SK-N-DZ (cell line): ENCODE measurements around the gene ABCC3.

Experiments used
- DNase-seq: peaks from one replicate; pipeline ENCODE4 v3.0.0-alpha.2; 2015; ENCODE audit warnings: low spot score
- small RNA-seq, 2 experiments: library from RNA; depleted of rRNA; stranded (forward); fragments of <200 nt; gene quantifications; one replicate each; pipeline ENCODE3, GENCODE V24; 2014

The ABCC3 gene

DNA sequence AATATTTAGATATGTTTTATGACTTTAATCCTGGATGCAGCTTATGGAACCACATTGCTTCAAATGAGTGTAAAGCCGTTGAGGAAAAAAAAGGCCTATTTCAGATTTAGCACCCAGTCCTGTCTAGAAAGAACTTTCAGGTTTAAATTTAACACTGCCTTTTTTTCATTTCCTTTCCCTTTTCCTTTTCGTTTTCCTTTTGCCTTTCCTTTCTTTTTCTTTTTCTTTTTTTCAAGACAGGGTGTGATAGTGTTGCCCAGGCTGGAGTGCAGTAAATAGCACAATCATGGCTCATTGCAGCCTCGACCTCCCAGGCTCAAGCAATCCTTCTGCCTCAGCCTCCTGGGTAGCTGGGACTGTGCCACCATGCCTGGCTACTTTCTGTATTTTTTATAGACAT, 100.6 kb downstream of the ABCC3 start:
- no peak for DNase-seq

- no peak for DNase-seq
These were observed 102.5 kb downstream of the ABCC3 start for GRCh38 chr17:50737118-50737698.

GRCh38 chr17:50739098-50739497, 104.4 kb downstream of the ABCC3 start:
- DNase-seq, result no peak

Small RNAs within 50 kb of the gene (small RNA-seq; reads per million reads assigned to genes)
- gene RF00019, result 0 reads per million in 2 experiments
